Astrocyte of the cerebellum (primary cell): ENCODE results near the gene TMEM9B.
"Not testable (repeated sequence)": the region's sequence is repeated elsewhere in the genome, so short reads cannot be mapped to it uniquely, and the experiment has no call there.

ENCODE experiments used
- DNase-seq: peaks from one replicate; pipeline ENCODE4 v3.0.0-alpha.2; 2011; ENCODE audit warnings: low read depth
- H3K4me3 ChIP-seq: 2 replicates; pipeline ENCODE4 v1.5.1; 2011; ENCODE audit warnings: mild to moderate bottlenecking, low read depth, low read length, moderate library complexity
- in situ Hi-C: cut with HindIII; loops from 2 replicates; pipeline ENCODE4 v1.10.0; 2017; ENCODE audit warnings: low sequenced_read_pairs
- TF ChIP-seq, protein P1 (sequence below): IDR thresholded peaks from 2 replicates; pipeline ENCODE4 v1.5.1; 2012; ENCODE audit warnings: low read length, low read depth, moderate library complexity, mild to moderate bottlenecking; ENCODE audit errors: missing control alignments

The TMEM9B gene

GRCh38 chr11:8941341-8942103 is 22.7 kb downstream of the TMEM9B start:
- in situ Hi-C loops = no loop called here
- TF ChIP-seq, protein P1, sequence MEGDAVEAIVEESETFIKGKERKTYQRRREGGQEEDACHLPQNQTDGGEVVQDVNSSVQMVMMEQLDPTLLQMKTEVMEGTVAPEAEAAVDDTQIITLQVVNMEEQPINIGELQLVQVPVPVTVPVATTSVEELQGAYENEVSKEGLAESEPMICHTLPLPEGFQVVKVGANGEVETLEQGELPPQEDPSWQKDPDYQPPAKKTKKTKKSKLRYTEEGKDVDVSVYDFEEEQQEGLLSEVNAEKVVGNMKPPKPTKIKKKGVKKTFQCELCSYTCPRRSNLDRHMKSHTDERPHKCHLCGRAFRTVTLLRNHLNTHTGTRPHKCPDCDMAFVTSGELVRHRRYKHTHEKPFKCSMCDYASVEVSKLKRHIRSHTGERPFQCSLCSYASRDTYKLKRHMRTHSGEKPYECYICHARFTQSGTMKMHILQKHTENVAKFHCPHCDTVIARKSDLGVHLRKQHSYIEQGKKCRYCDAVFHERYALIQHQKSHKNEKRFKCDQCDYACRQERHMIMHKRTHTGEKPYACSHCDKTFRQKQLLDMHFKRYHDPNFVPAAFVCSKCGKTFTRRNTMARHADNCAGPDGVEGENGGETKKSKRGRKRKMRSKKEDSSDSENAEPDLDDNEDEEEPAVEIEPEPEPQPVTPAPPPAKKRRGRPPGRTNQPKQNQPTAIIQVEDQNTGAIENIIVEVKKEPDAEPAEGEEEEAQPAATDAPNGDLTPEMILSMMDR = no peak
- DNase-seq = no peak
- no peak overlapping the region for H3K4me3 ChIP-seq

GRCh38 chr11:8937659-8938058 is 26.6 kb downstream of the TMEM9B start:
- no peak overlapping the region for H3K4me3 ChIP-seq
- TF ChIP-seq, protein P1 = no peak
- DNase-seq = no peak
- in situ Hi-C loops = no loop called here

DNA sequence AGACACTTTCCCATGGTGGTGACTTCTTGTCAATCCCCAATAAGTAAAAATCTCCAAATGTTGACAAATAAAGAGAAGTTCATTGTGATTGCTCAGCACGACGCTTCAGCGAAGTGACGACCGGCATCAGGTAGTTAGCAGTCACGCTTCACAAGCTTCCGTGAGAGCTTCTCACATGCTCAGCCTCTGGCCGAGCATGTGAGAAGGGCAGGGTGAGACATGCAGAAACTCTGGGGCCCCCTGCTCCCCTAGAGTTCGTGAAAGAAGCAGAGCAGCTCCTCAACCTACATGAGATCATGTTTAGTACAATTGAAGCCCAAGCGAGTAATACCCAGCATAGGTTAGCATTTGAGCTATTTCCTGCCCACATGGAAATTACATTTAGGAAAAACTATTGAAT is 27.1 kb downstream of the TMEM9B start:
- H3K4me3 ChIP-seq = no peak overlapping the region
- TF ChIP-seq, protein P1 = no peak
- no peak for DNase-seq
- in situ Hi-C loops = no loop called here

DNA sequence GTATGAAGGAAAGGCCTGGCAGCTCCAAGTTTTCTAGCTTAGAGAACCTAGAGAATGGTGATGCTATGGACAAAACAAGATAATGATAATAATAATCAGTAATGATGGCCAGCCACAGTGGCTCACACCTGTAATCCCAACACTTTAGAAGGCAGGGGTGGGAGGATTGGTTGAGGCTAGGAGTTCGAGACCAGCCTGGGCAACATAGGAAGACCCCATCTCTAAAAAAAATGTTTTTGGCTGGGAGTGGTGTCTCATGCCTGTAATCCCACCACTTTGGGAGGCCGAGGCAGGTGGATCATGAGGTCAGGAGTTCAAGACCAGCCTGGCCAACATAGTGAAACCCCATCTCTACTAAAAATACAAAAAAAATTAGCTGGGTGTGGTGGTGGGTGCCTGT is 28.5 kb downstream of the TMEM9B start:
- in situ Hi-C loops, H3K4me3 ChIP-seq, DNase-seq: not testable (repeated sequence)

DNA sequence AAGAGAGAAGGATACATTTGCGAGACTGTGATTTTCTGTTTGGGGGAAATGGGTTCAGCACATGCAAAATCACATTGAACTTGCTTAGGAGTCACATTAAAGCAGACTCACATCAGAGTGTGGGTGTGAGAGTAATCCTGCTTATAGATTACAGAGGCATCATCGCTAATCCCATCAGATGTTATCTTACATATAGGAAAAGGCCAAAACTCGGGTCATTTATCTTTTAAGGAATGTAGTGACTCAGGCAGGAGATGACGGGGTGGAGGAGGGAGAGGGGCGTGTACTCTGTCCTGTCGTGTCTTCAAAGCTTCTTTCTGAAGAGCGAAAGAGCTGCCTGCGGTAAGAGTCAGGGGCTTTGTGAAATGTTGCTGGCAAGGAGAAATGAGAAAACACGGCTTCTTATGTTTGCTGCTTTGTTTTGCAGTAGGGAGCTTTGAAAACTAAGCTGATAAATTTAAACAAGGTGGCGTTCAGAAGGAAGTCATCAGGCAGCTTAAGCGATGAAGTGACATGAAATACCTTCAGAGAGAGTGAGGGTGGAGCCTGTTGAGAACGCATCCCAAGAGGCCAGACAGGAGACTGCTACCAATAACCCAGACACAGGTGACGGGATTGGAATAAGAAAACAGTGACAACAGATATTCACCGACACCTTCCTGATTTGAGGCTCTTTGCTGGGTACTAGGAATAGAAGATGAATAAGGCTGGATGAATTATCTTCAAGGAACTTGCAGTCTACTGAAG is 29.3 kb downstream of the TMEM9B start:
- H3K4me3 ChIP-seq = no peak overlapping the region
- DNase-seq = no peak
- TF ChIP-seq, protein P1 = no peak
- in situ Hi-C loops = no loop called here

DNA sequence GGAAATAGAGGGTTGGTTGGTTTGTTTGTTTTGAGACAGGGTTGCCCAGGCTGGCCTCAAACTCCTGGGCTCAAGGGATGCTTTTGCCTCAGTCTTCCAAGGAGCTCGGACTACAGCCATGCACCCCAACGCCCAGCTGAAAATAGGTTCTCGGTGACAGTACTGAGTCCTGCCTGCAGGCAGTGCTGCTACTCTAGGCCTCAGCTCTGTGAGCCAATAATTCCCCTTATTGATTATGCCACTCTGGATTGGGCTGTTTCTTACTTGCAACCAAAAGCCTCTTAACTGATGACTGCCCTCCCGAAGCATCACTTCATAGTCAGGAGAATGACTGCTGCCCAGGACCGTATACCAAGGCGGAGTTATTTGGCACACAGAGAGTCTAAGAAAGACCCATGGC is 30.3 kb downstream of the TMEM9B start:
- DNase-seq = no peak
- no peak overlapping the region for H3K4me3 ChIP-seq
- in situ Hi-C loops = no loop called here
- TF ChIP-seq, protein P1 = no peak

DNA sequence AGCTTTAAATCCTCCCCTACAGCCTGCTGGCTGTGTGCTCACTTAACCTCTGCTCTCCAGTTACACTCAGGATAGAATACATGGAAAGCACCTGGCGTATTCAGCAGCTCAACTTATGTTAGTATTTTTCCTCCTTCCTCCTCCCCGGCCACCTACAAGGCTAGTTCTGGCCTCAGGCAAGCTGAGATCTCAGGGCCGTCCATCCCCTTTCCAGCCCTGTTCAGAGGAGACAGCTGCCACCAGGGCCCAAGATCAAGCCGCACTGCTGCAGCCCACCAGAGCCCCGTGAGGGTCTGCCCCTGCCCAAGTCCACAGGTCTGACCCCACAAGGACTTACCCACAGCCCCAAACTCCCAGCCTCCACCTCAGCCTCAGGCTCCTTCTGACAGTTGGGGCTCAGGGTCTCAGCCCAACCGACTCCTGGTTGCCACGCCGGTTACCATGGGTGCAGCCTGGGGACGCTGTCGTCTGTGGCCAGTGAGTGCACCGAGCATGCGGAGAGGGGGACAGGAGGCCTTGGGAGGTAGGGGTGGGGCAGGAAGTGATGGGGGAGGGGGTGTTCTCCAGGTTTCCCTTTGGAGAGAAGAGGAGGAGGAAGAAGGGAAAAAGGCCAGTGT is 31.6 kb downstream of the TMEM9B start, which contains the start of gene C11orf16:
Gene C11orf16 (minus strand): TSS at position 384 of the 617 bp plus-strand sequence. CDS start 639 bp downstream, outside the sequence.
- DNase-seq = no peak
- H3K4me3 ChIP-seq = no peak within 1 kb of the TSS
- TF ChIP-seq, protein P1 = no peak
- in situ Hi-C loops = no loop called here
